Esophagus squamous epithelium (tissue), 4 donors: ENCODE results near the gene CNGA2.

Source experiments
- POLR2A ChIP-seq, 4 donors: fragments of 450-650 bp; IDR thresholded peaks; one replicate each; pipeline ENCODE4 v1.6.1; 2017; ENCODE audit warnings: antibody characterized with exemption in 4 of 4, mild to moderate bottlenecking in 4 of 4, moderate library complexity in 3 of 4
- TF ChIP-seq, protein P1 (sequence below), 6 experiments: fragments of 450-650 bp in 4 of 6; fragments of 200-600 bp in 2 of 6; sonication (generic) in 2 of 6; IDR thresholded peaks; one replicate each; pipeline ENCODE4 v1.5.1; 2016 to 2019; ENCODE audit warnings: antibody characterized with exemption in 6 of 6, mild to moderate bottlenecking in 4 of 6, moderate library complexity in 4 of 6

- TF ChIP-seq, protein P1, sequence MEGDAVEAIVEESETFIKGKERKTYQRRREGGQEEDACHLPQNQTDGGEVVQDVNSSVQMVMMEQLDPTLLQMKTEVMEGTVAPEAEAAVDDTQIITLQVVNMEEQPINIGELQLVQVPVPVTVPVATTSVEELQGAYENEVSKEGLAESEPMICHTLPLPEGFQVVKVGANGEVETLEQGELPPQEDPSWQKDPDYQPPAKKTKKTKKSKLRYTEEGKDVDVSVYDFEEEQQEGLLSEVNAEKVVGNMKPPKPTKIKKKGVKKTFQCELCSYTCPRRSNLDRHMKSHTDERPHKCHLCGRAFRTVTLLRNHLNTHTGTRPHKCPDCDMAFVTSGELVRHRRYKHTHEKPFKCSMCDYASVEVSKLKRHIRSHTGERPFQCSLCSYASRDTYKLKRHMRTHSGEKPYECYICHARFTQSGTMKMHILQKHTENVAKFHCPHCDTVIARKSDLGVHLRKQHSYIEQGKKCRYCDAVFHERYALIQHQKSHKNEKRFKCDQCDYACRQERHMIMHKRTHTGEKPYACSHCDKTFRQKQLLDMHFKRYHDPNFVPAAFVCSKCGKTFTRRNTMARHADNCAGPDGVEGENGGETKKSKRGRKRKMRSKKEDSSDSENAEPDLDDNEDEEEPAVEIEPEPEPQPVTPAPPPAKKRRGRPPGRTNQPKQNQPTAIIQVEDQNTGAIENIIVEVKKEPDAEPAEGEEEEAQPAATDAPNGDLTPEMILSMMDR (IDR thresholded peaks at IDR 0.05) = no peak
- no peak for TF ChIP-seq POLR2A (IDR thresholded peaks at IDR 0.05)
Observed at GRCh38 chrX:151735219-151735618, 673 bp downstream of the CNGA2 start.
